ENCODE measurements around the gene RNF149.

RNF149 gene

GRCh38 chr2:101311696-101312017, 3.2 kb upstream of the RNF149 start:
- TF ChIP-seq CTCF (IDR thresholded peaks at IDR 0.05; ENCODE audit: insufficient read depth, low read depth, low read length, missing control alignments): no peak

GRCh38 chr2:101310834-101311695, 2.6 kb upstream of the RNF149 start:
- no peak overlapping the region for H3K4me3 ChIP-seq (ENCODE audit: low read length)
- DNase-seq (ENCODE audit: low read depth): peak; percentile 54
- no peak for TF ChIP-seq CTCF (IDR thresholded peaks at IDR 0.05; ENCODE audit: insufficient read depth, low read depth, low read length, missing control alignments)

More at GRCh38 chr2:101311696-101312017, 3.2 kb upstream of the RNF149 start:
- no peak overlapping the region for H3K4me3 ChIP-seq (ENCODE audit: low read length)
- DNase-seq (ENCODE audit: low read depth): no peak

GRCh38 chr2:101310090-101310833, 1.8 kb upstream of the RNF149 start:
- TF ChIP-seq CTCF (IDR thresholded peaks at IDR 0.05; ENCODE audit: insufficient read depth, low read depth, low read length, missing control alignments): no peak
- no peak overlapping the region for H3K4me3 ChIP-seq (ENCODE audit: low read length)
- no peak for DNase-seq (ENCODE audit: low read depth)

- no peak for TF ChIP-seq CTCF (IDR thresholded peaks at IDR 0.05; ENCODE audit: insufficient read depth, low read depth, low read length, missing control alignments)
- H3K4me3 ChIP-seq (ENCODE audit: low read length): peak overlapping the region; percentile 63
- DNase-seq (ENCODE audit: low read depth): no peak
These were observed 510 bp downstream of the RNF149 start for GRCh38 chr2:101307950-101308431.

GRCh38 chr2:101307503-101307902, 998 bp downstream of the RNF149 start:
- DNase-seq (ENCODE audit: low read depth): peak; percentile 61
- TF ChIP-seq CTCF (IDR thresholded peaks at IDR 0.05; ENCODE audit: insufficient read depth, low read depth, low read length, missing control alignments): no peak
- H3K4me3 ChIP-seq (ENCODE audit: low read length): peak overlapping the region; percentile 63

GRCh38 chr2:101306410-101306809, 2.1 kb downstream of the RNF149 start:
- no peak for DNase-seq (ENCODE audit: low read depth)
- no peak for TF ChIP-seq CTCF (IDR thresholded peaks at IDR 0.05; ENCODE audit: insufficient read depth, low read depth, low read length, missing control alignments)
- peak overlapping the region; percentile 63 for H3K4me3 ChIP-seq (ENCODE audit: low read length)
